GM18498 (cell line): ENCODE data around the gene CNKSR3.
A peak's percentile ranks its signal among the peaks of the same experiment; 100 is the strongest.

Experiments used
- ATAC-seq: cut with Tn5 transposase; IDR thresholded peaks from one replicate; pipeline ENCODE4 v1.9.1; 2021; ENCODE audit warnings: mild to moderate bottlenecking, moderate library complexity; ENCODE audit not compliant: unreplicated experiment

CNKSR3 gene

DNA sequence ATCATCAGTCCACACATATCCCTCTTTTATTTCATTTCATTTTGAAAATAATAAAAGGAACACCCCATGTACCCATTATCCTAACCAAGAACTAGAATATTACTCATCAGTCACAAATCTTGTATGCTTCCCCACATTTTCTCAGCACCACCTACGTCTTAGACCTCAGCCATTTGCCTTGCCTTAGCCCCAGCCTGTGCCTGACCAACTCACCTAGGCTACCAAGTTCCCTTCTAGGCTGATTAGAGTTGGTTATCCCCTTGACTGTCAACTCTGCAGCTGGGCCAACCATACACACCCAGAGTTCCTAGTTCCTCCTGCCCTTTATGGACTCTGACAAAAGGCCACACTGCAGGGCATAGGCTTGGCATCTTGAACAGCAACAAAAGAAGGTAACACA, 120.5 kb downstream of the CNKSR3 start:
- ATAC-seq: no peak

- ATAC-seq: no peak
Measured at GRCh38 chr6:154388803-154389202, 121.7 kb downstream of the CNKSR3 start.

- ATAC-seq: no peak
Measured at GRCh38 chr6:154386848-154387717, 123.4 kb downstream of the CNKSR3 start.

DNA sequence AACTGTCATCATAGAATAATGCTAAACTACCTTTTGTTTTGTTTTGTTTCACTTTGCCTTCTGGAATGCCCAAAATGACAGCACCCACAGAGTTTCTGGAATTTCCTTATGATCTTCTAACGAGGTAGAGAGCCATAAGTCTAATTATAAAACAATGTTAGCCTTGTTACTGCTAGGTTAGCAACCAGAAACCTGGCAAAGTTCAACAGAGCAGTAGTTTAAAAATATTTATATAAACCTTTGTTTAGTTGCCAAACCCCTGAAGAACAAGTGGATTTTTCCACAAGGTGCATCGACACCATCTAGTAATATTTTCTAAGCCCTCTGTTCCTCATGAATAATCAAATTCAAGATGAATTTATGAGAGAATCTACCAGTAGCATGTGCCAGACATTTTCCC, 126.3 kb downstream of the CNKSR3 start:
- ATAC-seq: no peak

DNA sequence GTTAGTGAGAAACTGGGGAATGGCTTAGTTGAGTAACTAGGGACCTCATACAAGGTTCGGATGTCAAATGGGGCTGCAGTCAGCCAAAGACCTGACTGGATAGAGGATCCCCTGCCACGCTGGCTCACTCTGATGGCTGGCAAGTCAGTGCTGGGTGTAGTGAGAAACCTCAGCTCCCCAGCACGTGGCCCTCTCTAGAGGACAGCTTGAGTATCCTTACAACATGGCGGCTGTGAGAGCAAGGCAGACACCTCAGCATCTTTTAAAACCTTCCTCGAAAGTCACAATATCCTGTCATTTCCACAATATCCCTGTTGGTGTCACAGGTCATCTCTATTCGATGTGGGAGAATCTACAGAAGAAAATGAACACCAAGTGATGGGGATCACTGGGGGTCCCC, 127.2 kb downstream of the CNKSR3 start:
- no peak for ATAC-seq

DNA sequence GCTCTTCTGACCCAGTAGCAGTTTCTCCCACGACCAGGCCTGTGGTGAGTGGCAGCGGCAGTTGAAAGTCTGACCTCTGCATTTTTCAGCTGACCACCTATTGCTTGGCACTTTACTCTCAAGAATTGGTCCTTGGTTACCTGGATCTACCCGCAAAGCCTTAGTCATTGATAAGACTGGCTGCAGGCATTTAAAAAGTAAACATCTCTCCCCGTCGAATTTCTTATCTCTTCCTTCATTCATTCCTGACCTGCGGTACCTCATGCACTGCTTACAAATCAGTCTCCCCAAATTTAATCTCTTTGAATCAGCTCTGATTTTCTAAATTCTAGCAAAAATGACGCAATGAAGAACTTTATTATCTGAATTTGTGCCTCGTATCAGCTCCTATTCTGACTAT, 127.7 kb downstream of the CNKSR3 start:
- ATAC-seq: no peak

DNA sequence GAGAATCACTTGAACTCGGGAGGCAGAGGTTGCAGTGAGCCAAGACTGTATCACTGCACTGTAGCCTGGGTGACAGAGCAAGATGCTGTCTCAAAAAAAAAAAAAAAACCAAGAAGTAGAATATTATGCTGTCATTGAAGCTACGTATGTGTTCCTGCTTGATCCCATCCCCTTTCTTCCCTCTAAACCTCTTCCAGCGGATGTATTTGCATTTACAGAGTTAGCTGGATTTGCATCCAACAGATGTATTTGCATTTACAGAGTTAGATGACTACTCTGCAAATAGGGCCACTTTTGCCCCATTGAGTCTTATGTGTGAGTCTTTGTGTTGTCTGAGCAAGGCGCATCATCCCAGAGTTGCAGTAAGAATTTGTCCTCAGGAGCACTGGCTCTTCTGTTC, 128.9 kb downstream of the CNKSR3 start:
- ATAC-seq: no peak

- no peak for ATAC-seq
Measured at GRCh38 chr6:154380741-154381140, 129.7 kb downstream of the CNKSR3 start.

DNA sequence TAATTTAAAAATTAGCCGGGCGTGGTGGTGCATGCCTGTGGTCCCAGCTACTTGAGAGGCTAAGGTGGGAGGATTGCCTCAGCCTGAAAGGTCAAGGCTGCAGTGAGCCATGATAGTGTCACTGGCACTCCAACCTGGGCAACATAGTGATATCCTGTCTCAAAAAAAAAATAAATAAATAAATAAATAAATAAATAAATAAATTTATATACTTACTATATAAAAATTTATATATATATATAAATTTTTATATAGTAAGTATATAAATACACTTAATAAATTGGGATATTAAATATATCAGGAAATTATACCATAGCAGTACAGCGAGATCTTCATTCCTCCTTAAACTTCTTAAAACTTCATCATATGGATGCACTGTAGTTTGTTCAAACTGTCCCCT, 130.9 kb downstream of the CNKSR3 start:
- no peak for ATAC-seq

DNA sequence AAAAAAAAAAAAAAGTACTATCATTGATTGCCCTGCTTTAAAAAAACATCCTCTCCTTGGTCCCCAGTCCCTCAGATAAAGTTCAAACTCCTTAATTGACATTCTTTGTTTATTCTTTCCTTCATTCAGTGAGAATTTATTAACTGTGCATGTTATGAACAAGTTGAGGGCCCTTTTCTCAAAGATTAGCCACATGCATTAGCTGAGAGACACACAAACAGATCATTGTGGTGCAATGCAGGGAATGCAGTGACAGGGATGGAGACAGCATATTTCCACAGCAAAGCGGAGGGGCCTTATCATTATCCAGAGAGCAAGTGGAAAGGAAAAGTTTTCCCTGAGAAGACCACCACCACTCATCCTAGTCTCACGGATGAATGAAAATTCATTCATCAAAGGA, 132.0 kb downstream of the CNKSR3 start:
- no peak for ATAC-seq

GRCh38 chr6:154377726-154378125, 132.8 kb downstream of the CNKSR3 start:
- no peak for ATAC-seq

- ATAC-seq: no peak
Measured at GRCh38 chr6:154373971-154374370, 136.5 kb downstream of the CNKSR3 start.

- no peak for ATAC-seq
Measured at GRCh38 chr6:154371281-154371680, 139.2 kb downstream of the CNKSR3 start.

GRCh38 chr6:154370545-154370944, 139.9 kb downstream of the CNKSR3 start:
- peak; percentile 83 for ATAC-seq

GRCh38 chr6:154367839-154368695, 142.4 kb downstream of the CNKSR3 start:
- no peak for ATAC-seq

DNA sequence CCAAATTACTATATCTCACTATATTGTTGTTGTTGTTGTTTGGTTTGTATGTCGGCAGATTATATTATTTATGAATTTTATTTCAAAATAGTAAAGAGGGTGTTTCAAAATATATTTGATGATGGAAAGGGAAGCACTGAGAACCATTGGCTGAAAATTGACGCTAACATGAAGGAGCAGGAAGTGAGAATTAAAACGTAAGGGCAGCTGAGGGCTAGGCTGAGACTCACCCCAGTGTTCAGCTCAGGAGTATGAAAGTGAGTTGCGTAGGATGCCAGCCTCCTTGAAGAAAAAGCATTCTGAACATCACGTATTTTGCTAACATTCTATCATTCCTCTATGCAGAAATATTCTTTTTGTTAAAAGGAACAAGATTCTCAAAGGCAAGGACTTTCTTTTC, 143.1 kb downstream of the CNKSR3 start:
- ATAC-seq: no peak

DNA sequence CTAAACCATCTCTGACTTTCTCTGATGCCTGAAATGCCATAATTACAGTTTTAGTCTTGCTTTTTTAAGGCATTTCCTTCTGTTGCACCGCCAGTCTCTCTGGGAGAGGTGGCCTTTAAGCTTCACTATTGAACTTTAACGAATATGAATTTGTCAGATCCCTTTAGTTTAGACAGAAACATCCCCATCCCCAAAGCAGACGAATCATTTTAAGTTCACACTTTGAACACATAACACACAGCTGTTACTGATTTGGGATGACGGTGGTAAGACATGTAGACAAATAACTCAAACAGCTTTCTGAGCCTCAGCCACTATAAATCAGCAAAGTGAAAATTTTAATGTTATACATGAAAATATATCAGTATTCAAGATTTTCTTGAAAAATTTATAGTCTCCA, 146.7 kb downstream of the CNKSR3 start:
- no peak for ATAC-seq

DNA sequence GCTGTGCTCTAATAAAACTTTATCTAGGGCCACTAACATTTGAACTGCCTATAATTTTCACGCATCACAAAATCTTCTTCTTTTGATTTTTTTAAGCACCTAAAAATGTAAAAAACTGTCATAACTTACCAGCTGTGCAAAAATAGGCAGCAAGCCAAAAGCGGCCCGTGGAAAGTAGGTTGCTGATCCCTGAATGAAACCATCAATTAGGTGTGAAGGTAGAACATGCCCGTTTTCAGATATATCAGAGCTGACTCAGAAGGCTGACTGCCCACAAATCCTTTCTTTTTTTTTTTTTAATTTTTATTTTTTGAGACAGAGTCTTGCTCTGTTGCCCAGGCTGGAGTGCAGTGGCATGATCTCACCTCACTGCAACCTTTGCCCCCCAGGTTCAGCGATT, 149.0 kb downstream of the CNKSR3 start:
- no peak for ATAC-seq

- ATAC-seq: no peak
Measured at GRCh38 chr6:154360476-154360875, 150.0 kb downstream of the CNKSR3 start.

GRCh38 chr6:154359679-154360078, 150.8 kb downstream of the CNKSR3 start:
- ATAC-seq: no peak

DNA sequence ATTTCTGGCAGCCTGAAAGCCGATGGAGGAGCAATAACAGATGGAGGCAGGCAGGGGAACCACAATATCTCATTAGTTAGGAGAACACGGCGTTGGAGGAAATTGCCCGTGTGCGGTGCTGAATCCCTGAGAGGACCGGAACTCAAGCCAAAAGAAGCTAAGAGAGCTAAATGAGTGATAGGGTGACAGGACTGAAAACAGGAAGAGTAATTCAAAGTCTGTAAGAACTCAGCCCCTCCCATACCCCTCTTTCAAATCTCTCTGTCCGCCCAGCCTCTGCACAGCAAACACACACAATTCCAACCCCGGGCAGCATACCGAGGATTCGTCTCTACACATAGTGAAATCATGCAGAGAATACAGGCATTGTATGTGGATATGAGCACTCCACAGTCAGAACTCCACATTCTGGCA, 151.3 kb downstream of the CNKSR3 start:
- ATAC-seq: peak; percentile 21

GRCh38 chr6:154358019-154358545, 152.4 kb downstream of the CNKSR3 start:
- ATAC-seq: no peak
